Testis (tissue), 3 donors: Measurements from ENCODE around the gene PCID2. TPM values are rescaled to one million over a fixed set of nuclear protein-coding genes. Genes with fewer than 3 reads are reported as not detected.

ENCODE experiments used
- DNase-seq: peaks from one replicate; pipeline ENCODE4 v3.0.0-alpha.2; 2019
- H3K27ac ChIP-seq, 2 donors: fragments of 200-600 bp; sonication (generic); one replicate each; pipeline ENCODE4 v1.5.1; 2019
- H3K27me3 ChIP-seq: fragments of 200-600 bp; sonication (generic); one replicate; pipeline ENCODE4 v1.5.1; 2019
- H3K36me3 ChIP-seq: fragments of 200-600 bp; sonication (generic); one replicate; pipeline ENCODE4 v1.5.1; 2017; ENCODE audit warnings: low read depth; ENCODE audit errors: missing control alignments
- H3K4me1 ChIP-seq: fragments of 200-600 bp; sonication (generic); one replicate; pipeline ENCODE4 v1.5.1; 2019
- H3K4me3 ChIP-seq, 2 donors: fragments of 200-600 bp; sonication (generic); one replicate each; pipeline ENCODE4 v1.5.1; 2017 to 2019
- H3K9me3 ChIP-seq: fragments of 200-600 bp; sonication (generic); one replicate; pipeline ENCODE4 v1.5.1; 2017
- POLR2A ChIP-seq: fragments of 450-650 bp; IDR thresholded peaks from one replicate; pipeline ENCODE4 v1.6.1; 2017; ENCODE audit warnings: antibody characterized with exemption, mild to moderate bottlenecking, moderate library complexity
- WGBS, 2 donors: methylation state at CpG; one replicate each; pipeline ENCODE4 v1.1.5; 2018; 5-methylcytosine and 5-hydroxymethylcytosine counted together
- intact Hi-C: fragments of 100-400 bp; cut with DNase I; formaldehyde crosslinking; loops from one replicate; pipeline ENCODE4 v1.15.1; 2023; ENCODE audit warnings: low total_unique reads
- polyA plus RNA-seq: library from polyadenylated mRNA; stranded (reverse); fragments of 350-450 nt; fragmentation: Illumina TruSeq; extraction: RNeasy Lipid Tissue Mini Kit (QIAGEN cat#74804); gene quantifications from one replicate; pipeline ENCODE4 v1.2.3, GENCODE V29; 2014; ENCODE audit warnings: low read depth, low replicate concordance; ENCODE audit not compliant: insufficient read depth
- total RNA-seq, 2 donors: library from RNA; depleted of rRNA; stranded (reverse); fragments of >200 nt; gene quantifications; one replicate each; pipeline ENCODE4 v1.2.3, GENCODE V29; 2016
- TF ChIP-seq, protein P1 (sequence below), 3 experiments: fragments of 450-650 bp in 2 of 3; fragments of 200-600 bp in 1 of 3; sonication (generic) in 1 of 3; IDR thresholded peaks; one replicate each; pipeline ENCODE4 v1.5.1; 2016 to 2019; ENCODE audit warnings: antibody characterized with exemption in 3 of 3, mild to moderate bottlenecking in 2 of 3, moderate library complexity in 1 of 3

Gene PCID2
- total and polyA plus RNA-seq, 3 donors from 2014 or later = 72.2 to 130 (median 73.4) TPM

DNA sequence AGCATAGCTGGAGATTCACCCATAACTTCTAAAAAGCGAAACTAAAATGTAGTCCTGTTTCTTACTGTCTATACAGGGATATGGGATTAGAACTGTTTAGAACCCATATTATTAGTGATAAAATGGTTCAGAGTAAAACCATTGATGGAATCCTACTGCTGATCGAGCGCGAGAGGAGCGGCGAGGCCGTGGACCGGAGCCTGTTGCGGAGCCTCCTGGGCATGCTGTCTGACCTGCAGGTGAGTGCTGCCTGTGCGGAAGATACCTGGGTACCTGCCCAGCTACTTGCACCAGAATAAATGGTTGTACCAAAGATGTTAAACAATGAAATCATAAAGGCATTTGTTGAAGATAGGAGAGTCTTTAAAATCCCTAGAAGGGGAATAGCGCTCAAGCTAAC lies 24.6 kb upstream of the PCID2 start:
- H3K4me1 ChIP-seq = peaks cover 4% of the 10 kb centered on the region
- no peaks in the 10 kb centered on the region for H3K9me3 ChIP-seq
- H3K27ac ChIP-seq = no peak overlapping the region
- 96 to 98% methylated on average over 11 of the region's 11 CpGs for WGBS, 2 donors
- H3K4me3 ChIP-seq = no peak overlapping the region
- H3K36me3 ChIP-seq = no peaks in the 10 kb centered on the region
- DNase-seq = no peak
- intact Hi-C loops = no loop called here
- TF ChIP-seq, protein P1, sequence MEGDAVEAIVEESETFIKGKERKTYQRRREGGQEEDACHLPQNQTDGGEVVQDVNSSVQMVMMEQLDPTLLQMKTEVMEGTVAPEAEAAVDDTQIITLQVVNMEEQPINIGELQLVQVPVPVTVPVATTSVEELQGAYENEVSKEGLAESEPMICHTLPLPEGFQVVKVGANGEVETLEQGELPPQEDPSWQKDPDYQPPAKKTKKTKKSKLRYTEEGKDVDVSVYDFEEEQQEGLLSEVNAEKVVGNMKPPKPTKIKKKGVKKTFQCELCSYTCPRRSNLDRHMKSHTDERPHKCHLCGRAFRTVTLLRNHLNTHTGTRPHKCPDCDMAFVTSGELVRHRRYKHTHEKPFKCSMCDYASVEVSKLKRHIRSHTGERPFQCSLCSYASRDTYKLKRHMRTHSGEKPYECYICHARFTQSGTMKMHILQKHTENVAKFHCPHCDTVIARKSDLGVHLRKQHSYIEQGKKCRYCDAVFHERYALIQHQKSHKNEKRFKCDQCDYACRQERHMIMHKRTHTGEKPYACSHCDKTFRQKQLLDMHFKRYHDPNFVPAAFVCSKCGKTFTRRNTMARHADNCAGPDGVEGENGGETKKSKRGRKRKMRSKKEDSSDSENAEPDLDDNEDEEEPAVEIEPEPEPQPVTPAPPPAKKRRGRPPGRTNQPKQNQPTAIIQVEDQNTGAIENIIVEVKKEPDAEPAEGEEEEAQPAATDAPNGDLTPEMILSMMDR (IDR thresholded peaks at IDR 0.05) = no peak
- TF ChIP-seq POLR2A = no peak
- no peaks in the 10 kb centered on the region for H3K27me3 ChIP-seq

DNA sequence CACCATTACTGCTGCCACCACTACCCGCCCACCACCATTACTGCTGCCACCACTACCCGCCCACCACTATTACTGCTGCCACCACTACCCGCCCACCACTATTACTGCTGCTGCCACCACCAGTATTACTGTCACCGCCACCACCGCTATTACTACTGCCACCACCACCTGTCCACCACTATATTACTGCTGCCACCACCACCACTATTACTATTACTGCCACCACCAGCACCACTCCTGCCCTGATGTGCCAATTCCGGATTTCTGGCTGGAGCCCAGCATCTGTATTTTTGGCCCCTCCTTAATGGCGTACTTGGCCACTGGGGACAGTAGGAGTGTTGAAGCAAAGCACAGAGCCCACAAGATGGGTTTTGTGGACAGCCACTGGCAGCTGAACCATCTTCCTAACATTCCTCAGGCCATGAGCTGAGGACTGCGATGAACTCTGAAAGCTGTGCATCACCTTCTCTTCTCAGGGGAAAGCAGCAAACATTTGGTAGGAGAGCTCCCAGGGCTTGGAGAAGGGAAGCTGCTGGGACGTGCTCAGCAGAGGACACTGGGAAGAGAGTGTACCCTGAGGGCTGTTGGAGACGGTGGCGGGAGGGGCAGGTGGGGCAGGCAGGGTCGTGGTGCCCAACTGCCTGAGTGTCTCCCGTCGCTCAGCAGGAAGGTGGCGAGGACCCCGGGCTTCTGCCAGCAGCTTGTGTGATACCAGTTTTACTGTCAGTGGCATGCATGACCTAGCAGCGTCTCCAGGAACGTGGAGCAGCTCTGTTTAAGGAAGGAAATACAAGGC lies 23.9 kb upstream of the PCID2 start:
- intact Hi-C loops = no loop called here
- no peak for DNase-seq
- Histone ChIP-seq H3K4me1 (peaks cover 4% of the 10 kb centered on the region), H3K27ac (no peak overlapping the region), H3K9me3 (no peaks in the 10 kb centered on the region), H3K27me3 (no peaks in the 10 kb centered on the region), H3K4me3 (no peak overlapping the region), H3K36me3 (no peaks in the 10 kb centered on the region)
- TF ChIP-seq, protein P1 (IDR thresholded peaks at IDR 0.05) = no peak
- TF ChIP-seq POLR2A = no peak
- 82 to 87% methylated on average over 18 of the region's 18 CpGs for WGBS, 2 donors

DNA sequence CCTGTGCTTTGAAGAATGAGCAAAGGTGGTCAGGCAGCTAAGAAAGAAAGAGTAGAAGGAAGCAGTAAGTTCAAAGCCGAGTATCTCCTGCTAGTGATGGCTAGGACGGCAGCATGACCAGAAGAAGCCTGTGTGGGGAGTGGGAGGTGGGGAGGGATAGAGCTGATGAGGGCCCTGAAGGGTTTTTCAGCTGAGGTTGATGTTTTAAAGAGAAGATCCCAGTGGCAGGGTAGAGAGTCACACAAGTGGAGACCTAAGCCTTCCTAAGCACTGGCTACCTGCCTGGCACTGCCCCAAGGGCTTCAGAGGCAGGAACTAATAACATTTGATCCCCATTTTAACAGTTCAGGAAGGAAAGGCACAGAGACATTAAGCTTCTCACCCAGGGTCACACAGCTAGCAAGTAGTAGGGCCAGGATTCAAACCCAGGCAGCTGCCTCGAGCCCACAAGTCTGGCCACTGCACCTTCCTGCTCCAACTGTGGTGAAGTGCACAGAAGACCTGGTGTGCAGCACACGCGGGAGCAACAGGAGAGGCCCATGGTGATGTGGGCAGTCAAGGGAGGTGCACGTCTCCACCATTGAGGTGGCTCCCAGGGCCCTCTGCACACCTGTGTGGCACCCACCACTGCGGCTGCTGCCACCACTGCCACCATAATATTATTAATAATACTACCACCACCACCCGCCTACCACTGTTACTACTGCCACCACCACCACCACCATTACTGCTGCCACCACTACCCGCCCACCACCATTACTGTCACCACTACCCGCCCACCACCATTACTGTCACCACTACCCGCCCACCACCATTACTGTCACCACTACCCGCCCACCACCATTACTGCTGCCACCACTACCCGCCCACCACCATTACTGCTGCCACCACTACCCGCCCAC lies 23.1 kb upstream of the PCID2 start:
- no peaks in the 10 kb centered on the region for H3K27me3 ChIP-seq
- H3K9me3 ChIP-seq = no peaks in the 10 kb centered on the region
- no peak overlapping the region for H3K27ac ChIP-seq
- TF ChIP-seq, protein P1 (IDR thresholded peaks at IDR 0.05) = no peak
- TF ChIP-seq POLR2A = no peak
- no peak overlapping the region for H3K4me3 ChIP-seq
- no peak for DNase-seq
- H3K4me1 ChIP-seq = no peaks in the 10 kb centered on the region
- H3K36me3 ChIP-seq = no peaks in the 10 kb centered on the region
- intact Hi-C loops = no loop called here
- WGBS, 2 donors = 75 to 78% methylated on average over 11 to 14 of the region's 14 CpGs

DNA sequence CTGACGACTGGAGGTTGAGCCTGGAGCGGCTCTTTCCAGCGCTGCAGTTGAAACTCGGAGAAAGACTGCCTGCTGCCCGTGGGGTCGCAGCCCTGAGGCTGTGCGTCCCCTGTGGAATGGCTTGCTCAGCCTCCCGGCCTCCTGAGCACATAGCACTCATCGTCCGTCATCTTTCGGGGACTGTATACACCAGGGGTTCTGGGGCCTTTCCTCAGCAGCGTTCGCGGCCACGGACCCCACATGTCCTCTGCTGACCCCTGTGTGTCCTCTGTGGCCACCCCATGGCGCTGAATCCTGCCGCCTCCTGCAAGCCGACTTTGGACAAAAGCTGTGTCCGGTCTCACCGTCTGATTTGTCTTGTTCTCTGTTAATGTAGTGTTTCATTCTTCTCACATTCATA lies 21.3 kb upstream of the PCID2 start:
- no peak overlapping the region for H3K27ac ChIP-seq
- H3K36me3 ChIP-seq = no peaks in the 10 kb centered on the region
- H3K4me3 ChIP-seq = no peak overlapping the region
- DNase-seq = no peak
- TF ChIP-seq, protein P1 (IDR thresholded peaks at IDR 0.05) = no peak
- no peak for TF ChIP-seq POLR2A
- no peaks in the 10 kb centered on the region for H3K27me3 ChIP-seq
- intact Hi-C loops = no loop called here
- no peaks in the 10 kb centered on the region for H3K4me1 ChIP-seq
- H3K9me3 ChIP-seq = no peaks in the 10 kb centered on the region
- 90 to 91% methylated on average over 19 to 20 of the region's 20 CpGs for WGBS, 2 donors
